GM12865 (cell line): ENCODE results near the gene CIAPIN1.

Experiments
- DNase-seq: peaks from one replicate; pipeline ENCODE4 v3.0.0; 2010; ENCODE audit warnings: low read depth
- H3K4me3 ChIP-seq: 2 replicates; pipeline ENCODE4 v1.5.1; 2011; ENCODE audit warnings: mild to moderate bottlenecking, low read depth, low read length, control low read depth
- CTCF ChIP-seq: IDR thresholded peaks from 2 replicates; pipeline ENCODE4 v1.5.1; 2011; ENCODE audit warnings: low read length, control low read depth, low read depth, inconsistent platforms; ENCODE audit not compliant: insufficient read depth; ENCODE audit errors: missing control alignments

The CIAPIN1 gene

GRCh38 chr16:57485091-57485915, 38.1 kb upstream of the CIAPIN1 start:
- DNase-seq, result no peak
- peak overlapping the region; percentile 62; the same call in 1 of the 2 replicates for H3K4me3 ChIP-seq
- TF ChIP-seq CTCF, result no peak

GRCh38 chr16:57484515-57485005, 37.4 kb upstream of the CIAPIN1 start:
- H3K4me3 ChIP-seq, result no peak overlapping the region
- no peak for DNase-seq

GRCh38 chr16:57483725-57484514, 36.7 kb upstream of the CIAPIN1 start:
- H3K4me3 ChIP-seq, result no peak overlapping the region
- DNase-seq, result no peak

More at GRCh38 chr16:57484515-57485005, 37.4 kb upstream of the CIAPIN1 start:
- no peak for TF ChIP-seq CTCF

GRCh38 chr16:57482845-57483545, 35.8 kb upstream of the CIAPIN1 start:
- no peak for TF ChIP-seq CTCF
- no peak overlapping the region for H3K4me3 ChIP-seq
- DNase-seq, result no peak

More at GRCh38 chr16:57483725-57484514, 36.7 kb upstream of the CIAPIN1 start:
- TF ChIP-seq CTCF, result no peak

GRCh38 chr16:57481421-57481820, 34.2 kb upstream of the CIAPIN1 start:
- DNase-seq, result no peak
- no peak overlapping the region for H3K4me3 ChIP-seq
- TF ChIP-seq CTCF, result no peak

GRCh38 chr16:57480754-57481230, 33.6 kb upstream of the CIAPIN1 start:
- DNase-seq, result no peak
- TF ChIP-seq CTCF, result no peak
- no peak overlapping the region for H3K4me3 ChIP-seq
